HFF-Myc (cell line): Measurements from ENCODE around the gene COL5A1.

Experiments
- DNase-seq: peaks from one replicate; pipeline ENCODE4 v3.0.0-alpha.2; 2011; ENCODE audit warnings: low read depth; ENCODE audit errors: extremely low read depth
- H3K4me3 ChIP-seq: replicated peaks from 2 replicates; pipeline ENCODE4 v1.5.1; 2011; ENCODE audit warnings: low read depth, mild to moderate bottlenecking, control low read depth, low read length
- CTCF ChIP-seq: IDR thresholded peaks from 2 replicates; pipeline ENCODE4 v1.5.1; 2012; ENCODE audit warnings: mild to moderate bottlenecking, low read depth, low read length, control low read depth; ENCODE audit errors: missing control alignments

The COL5A1 gene

DNA sequence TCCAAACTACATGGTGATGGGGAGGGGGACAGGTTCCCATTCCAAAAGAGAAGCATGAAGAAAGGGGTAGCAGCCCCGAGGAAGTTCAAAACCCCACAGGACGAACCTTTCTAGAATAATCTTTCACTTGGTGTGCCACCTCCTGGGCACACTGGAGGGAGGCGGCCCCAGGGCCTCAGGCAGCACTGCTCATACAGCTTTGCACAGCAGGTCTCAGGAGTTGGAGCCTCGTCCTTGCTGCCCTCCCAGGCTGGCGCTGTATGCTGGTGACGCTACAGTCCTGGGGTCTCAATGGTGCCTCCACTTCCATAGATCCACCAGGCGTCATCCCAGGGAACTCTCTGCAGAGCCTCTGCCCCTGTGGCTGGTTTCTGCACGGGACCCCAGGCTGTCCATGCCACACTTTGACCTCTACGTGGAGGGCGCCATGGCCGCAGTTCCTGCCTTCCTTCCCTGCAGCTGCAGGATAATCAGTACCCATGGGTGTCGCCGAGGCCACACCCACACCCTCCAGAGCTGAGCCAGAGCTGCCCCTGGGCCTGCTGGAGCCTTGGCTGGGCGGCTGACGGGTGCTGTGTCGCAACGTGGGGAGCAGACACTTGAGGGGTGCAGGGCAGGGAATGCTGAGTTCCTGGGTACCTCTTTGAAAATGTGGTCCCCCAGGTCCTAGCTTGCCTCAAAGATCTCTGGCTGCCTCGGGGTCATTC, 95.3 kb downstream of the COL5A1 start:
- H3K4me3 ChIP-seq: no peak overlapping the region
- TF ChIP-seq CTCF: no peak
- DNase-seq: no peak

DNA sequence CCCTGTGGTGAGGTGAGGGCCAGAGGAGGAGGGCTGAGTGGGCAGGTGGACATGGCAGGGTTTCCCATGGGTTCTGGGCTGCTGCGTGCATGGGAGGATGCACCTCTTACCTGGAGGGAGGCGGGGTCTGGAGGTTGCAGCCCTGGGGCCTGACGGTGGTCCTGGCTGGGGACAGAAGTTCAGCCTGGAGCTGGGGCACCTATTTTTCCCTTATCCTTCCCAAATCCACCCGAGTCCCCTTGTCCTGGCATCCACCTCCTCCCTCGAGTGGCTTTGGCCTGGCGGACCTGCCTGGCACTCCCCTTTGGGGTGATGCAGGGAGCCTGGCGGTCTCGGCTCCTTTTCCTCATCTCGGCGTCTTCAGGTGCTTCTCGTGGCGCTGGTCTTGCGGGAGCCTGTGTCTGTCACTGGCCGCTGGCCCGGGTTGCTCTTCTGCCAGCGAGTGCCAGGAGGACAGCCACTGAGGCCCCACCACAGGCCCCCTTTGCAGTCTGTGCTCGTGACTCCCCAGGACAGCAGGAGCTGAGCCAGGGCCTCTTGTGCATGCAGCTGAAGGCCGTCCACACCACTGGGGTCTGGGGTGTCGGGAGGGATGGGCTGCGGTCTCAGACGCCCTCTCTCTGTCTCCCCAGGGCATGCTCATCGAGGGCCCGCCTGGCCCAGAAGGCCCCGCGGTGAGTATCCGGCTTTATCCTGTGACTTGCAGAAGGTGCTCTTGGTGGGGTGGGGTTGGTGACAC, 96.4 kb downstream of the COL5A1 start:
- TF ChIP-seq CTCF: no peak
- H3K4me3 ChIP-seq: no peak overlapping the region
- DNase-seq: no peak

- peak; percentile 14 for DNase-seq
- TF ChIP-seq CTCF: peak; percentile 92
- H3K4me3 ChIP-seq: no peak overlapping the region
Observed at GRCh38 chr9:134738869-134739659, 97.5 kb downstream of the COL5A1 start.

DNA sequence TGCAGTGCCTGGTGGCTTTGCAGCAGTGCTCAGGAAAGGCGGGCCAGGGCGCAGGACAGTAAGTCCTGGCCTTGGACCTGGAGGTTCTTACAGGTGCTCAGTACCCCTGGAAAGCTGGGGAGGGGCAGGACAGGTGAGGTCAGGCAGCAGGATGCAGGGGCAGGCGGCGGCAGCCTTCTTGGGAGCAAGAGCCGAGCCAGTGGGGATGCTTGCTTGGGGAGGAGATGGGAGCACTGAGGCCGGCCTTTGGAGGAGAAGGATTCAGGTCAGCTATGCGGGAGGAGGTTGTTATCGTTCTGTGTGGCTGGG, 98.0 kb downstream of the COL5A1 start:
- DNase-seq: no peak
- H3K4me3 ChIP-seq: no peak overlapping the region
- TF ChIP-seq CTCF: no peak

- no peak overlapping the region for H3K4me3 ChIP-seq
- TF ChIP-seq CTCF: no peak
- no peak for DNase-seq
Observed at GRCh38 chr9:134740071-134740470, 98.5 kb downstream of the COL5A1 start.

- no peak for TF ChIP-seq CTCF
- DNase-seq: no peak
- H3K4me3 ChIP-seq: no peak overlapping the region
Observed at GRCh38 chr9:134741846-134742245, 100.2 kb downstream of the COL5A1 start.
